Endothelial cell of coronary artery (primary cell): Measurements from ENCODE around the gene SNCA. TPM values are rescaled to one million over a fixed set of nuclear protein-coding genes. Genes with fewer than 3 reads are reported as not detected.

Experiments used
- total RNA-seq: library from RNA; depleted of rRNA; stranded (reverse); fragments of >200 nt; gene quantifications from 2 replicates; pipeline ENCODE4 v1.2.3, GENCODE V29; 2014

SNCA gene
- total RNA-seq: 56.8 and 63.3 TPM in 2 replicates

DNA sequence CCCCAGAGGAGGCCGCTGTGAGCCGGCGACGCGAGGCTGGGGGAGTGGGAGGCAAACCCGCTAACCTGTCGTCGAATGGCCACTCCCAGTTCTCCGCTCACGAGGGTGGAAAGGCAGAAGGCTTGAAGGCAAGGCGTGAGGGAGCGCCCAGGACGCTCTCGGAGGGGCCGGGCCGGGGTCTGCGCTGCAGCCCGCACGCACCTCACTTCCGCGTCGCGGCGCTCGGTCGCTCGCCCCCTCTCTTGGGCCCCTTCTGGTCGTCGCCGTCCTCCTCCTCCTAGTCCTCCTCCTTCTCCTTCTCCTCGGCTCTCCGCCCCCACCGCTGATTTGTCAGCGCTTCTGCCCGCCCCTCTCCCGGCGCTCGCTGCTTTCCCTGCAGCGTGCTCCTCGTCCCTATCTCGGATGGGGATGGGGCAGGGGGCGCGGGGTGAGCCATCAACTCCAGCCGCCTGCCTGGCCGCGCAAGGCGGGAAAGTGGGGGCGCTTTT lies at the start of gene SNCA:
Gene SNCA (minus strand): TSS at position 265 of the 488 bp plus-strand sequence. CDS start 1,494 bp downstream, outside the sequence.

Other genes with a start within 250 kb of the SNCA start
- 316 and 417 TPM in 2 replicates for gene MMRN1, start 57.7 kb upstream of the SNCA start, total RNA-seq